Keratinocyte (primary cell): ENCODE measurements around the gene DGKI.

Experiments used
- EZH2 ChIP-seq: IDR thresholded peaks from one replicate; pipeline ENCODE4 v1.6.1; 2012; ENCODE audit warnings: inconsistent platforms, mild to moderate bottlenecking, low read length, moderate library complexity
- TF ChIP-seq, protein P1 (sequence below), 3 experiments: IDR thresholded peaks in 1 of 3; conservative IDR thresholded peaks in 1 of 3; optimal IDR thresholded peaks in 1 of 3; 2 replicates in 2 of 3; 3 replicates in 1 of 3; pipeline versions ENCODE3 to v1.5.1; 2011; ENCODE audit warnings: low read length in 3 of 3, mild to moderate bottlenecking in 3 of 3, moderate library complexity in 2 of 3, control low read depth in 1 of 3, inconsistent platforms in 1 of 3; ENCODE audit not compliant: insufficient read depth in 2 of 3; ENCODE audit errors: extremely low read depth in 1 of 3

DNA sequence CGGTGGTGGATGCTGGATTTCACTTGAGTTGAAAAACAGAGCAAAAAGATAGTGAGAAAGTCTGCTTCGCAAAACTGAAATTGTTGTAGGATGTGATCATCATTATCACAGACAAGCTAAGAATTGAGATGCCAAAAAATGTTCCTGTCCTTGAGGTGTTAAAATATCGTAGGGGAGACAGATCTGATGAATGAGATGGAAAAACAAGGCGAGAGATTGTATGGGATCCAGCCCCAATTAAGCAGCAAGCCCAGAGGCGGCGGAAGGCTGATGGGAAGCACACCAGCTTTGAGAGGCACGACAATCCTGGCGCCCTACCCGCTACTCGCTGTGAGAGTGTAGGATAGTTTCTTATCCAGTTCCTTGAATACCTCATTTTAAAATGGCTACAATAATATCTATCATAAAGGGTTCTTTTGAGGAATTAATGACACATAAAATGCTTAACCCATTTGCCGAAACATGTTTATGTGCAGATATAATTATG lies 372.2 kb downstream of the DGKI start:
- TF ChIP-seq, protein P1, sequence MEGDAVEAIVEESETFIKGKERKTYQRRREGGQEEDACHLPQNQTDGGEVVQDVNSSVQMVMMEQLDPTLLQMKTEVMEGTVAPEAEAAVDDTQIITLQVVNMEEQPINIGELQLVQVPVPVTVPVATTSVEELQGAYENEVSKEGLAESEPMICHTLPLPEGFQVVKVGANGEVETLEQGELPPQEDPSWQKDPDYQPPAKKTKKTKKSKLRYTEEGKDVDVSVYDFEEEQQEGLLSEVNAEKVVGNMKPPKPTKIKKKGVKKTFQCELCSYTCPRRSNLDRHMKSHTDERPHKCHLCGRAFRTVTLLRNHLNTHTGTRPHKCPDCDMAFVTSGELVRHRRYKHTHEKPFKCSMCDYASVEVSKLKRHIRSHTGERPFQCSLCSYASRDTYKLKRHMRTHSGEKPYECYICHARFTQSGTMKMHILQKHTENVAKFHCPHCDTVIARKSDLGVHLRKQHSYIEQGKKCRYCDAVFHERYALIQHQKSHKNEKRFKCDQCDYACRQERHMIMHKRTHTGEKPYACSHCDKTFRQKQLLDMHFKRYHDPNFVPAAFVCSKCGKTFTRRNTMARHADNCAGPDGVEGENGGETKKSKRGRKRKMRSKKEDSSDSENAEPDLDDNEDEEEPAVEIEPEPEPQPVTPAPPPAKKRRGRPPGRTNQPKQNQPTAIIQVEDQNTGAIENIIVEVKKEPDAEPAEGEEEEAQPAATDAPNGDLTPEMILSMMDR (optimal IDR thresholded peaks at IDR 0.05 in 1 of 3, IDR thresholded peaks at IDR 0.05 in 1 of 3, conservative IDR thresholded peaks at IDR 0.05 in 1 of 3; ENCODE audit: extremely low read depth in 1 of 3, insufficient read depth in 2 of 3, low read length in 3 of 3) = no peak
- no peak for TF ChIP-seq EZH2
